HCT116 (cell line): ENCODE data around the gene DHCR24. TPM values are rescaled to one million over a fixed set of nuclear protein-coding genes. Genes with fewer than 3 reads are reported as not detected.

Experiments used
- ATAC-seq: fragments of 200-7000 bp; cut with Tn5 transposase; 2 replicates; pipeline ENCODE4 v1.9.1; 2020; ENCODE audit warnings: mild to moderate bottlenecking, moderate library complexity
- BruUV-seq: library from RNA; stranded (reverse); fragments of 400-500 nt; replicated peaks from 2 replicates; lab custom pipeline; 2021; lab: Mats Ljungman, UMichigan
- CTCF ChIA-PET: fragments of 300-600 bp; sonication (Branson Sonifier 250); formaldehyde crosslinking; loops from one replicate; lab custom pipeline; 2021; ENCODE audit warnings: antibody characterized with exemption; lab: Charles Lee
- POLR2A ChIA-PET: fragments of 300-600, 350-600 bp; sonication (Branson Sonifier 250); formaldehyde crosslinking; loops from one replicate; lab custom pipeline; 2021; ENCODE audit warnings: antibody characterized with exemption; lab: Charles Lee
- RAD21 ChIA-PET, 2 experiments: fragments of 300-600 bp; sonication (Branson Sonifier 250); formaldehyde crosslinking; loops; one replicate each; lab custom pipeline; 2023; ENCODE audit warnings: low total read pairs in 2 of 2; ENCODE audit not compliant: uncharacterized antibody in 2 of 2, unreplicated experiment in 2 of 2, low non-redundant PET in 1 of 2; lab: Charles Lee
- DNase-seq: peaks from one replicate; pipeline ENCODE4 v3.0.0-alpha.2; 2010; ENCODE audit warnings: low read depth, low spot score
- H2AFZ ChIP-seq: fragments of 200-600 bp; shearing (Covaris generic), sonication (generic); 2 replicates; pipeline ENCODE4 v1.6.1; 2017; ENCODE audit warnings: low read depth, mixed run types, mixed read lengths, antibody characterized with exemption, low read length; ENCODE audit not compliant: poor library complexity, severe bottlenecking
- H3K27ac ChIP-seq: 2 replicates; pipeline ENCODE4 v1.5.1; 2012; ENCODE audit warnings: low read depth, low read length
- H3K27me3 ChIP-seq: fragments of 200-600 bp; sonication (generic); 2 replicates; pipeline ENCODE4 v1.6.1; 2016; ENCODE audit warnings: mixed run types, low read length, mixed read lengths; ENCODE audit not compliant: insufficient read depth
- H3K36me3 ChIP-seq, 2 experiments: fragments of 200-500 bp in 1 of 2; fragments of 200-600 bp in 1 of 2; sonication (Bioruptor generic) in 1 of 2; sonication (generic) in 1 of 2; 2 replicates each; pipeline versions ENCODE4 v1.5.1 to v1.6.1; 2014 to 2016; ENCODE audit warnings: low read length in 2 of 2, inconsistent platforms in 1 of 2, mixed read lengths in 1 of 2, mixed run types in 1 of 2; ENCODE audit not compliant: insufficient read depth in 2 of 2, control insufficient read depth in 1 of 2
- H3K4me1 ChIP-seq, 2 experiments: fragments of 200-600 bp in 1 of 2; sonication (generic) in 1 of 2; 2 replicates each; pipeline versions ENCODE4 v1.5.1 to v1.6.1; 2012 to 2017; ENCODE audit warnings: low read length in 2 of 2, inconsistent platforms in 1 of 2, mild to moderate bottlenecking in 1 of 2, mixed read lengths in 1 of 2, mixed run types in 1 of 2, moderate library complexity in 1 of 2; ENCODE audit not compliant: insufficient read depth in 2 of 2, control insufficient read depth in 1 of 2
- H3K4me2 ChIP-seq: fragments of 200-600 bp; sonication (generic); 2 replicates; pipeline ENCODE4 v1.6.1; 2017; ENCODE audit warnings: mixed run types, low read length, mixed read lengths
- H3K4me3 ChIP-seq, 2 experiments: fragments of 200-600 bp in 1 of 2; sonication (generic) in 1 of 2; replicated peaks in 1 of 2; 2 replicates each; pipeline ENCODE4 v1.5.1; 2011 to 2016; ENCODE audit warnings: low read length in 2 of 2, control low read depth in 1 of 2, low read depth in 1 of 2, mild to moderate bottlenecking in 1 of 2, mixed read lengths in 1 of 2, mixed run types in 1 of 2
- H3K79me2 ChIP-seq: fragments of 200-600 bp; sonication (generic); 2 replicates; pipeline ENCODE4 v1.6.1; 2017; ENCODE audit warnings: mild to moderate bottlenecking, mixed run types, low read length, moderate library complexity, mixed read lengths; ENCODE audit not compliant: insufficient read depth
- H3K9ac ChIP-seq: fragments of 200-600 bp; sonication (generic); 2 replicates; pipeline ENCODE4 v1.6.1; 2016; ENCODE audit warnings: low read length, mixed read lengths
- H3K9me2 ChIP-seq: fragments of 200-600 bp; sonication (generic), shearing (Covaris generic); 2 replicates; pipeline ENCODE4 v1.6.1; 2017; ENCODE audit warnings: mixed run types, mild to moderate bottlenecking, moderate library complexity; ENCODE audit not compliant: insufficient read depth
- H3K9me3 ChIP-seq, 2 experiments: fragments of 200-500 bp in 1 of 2; fragments of 200-600 bp in 1 of 2; sonication (Bioruptor generic) in 1 of 2; sonication (generic) in 1 of 2; 2 replicates each; pipeline ENCODE4 v1.6.1; 2014 to 2017; ENCODE audit warnings: low read length in 2 of 2, mixed read lengths in 2 of 2, inconsistent platforms in 1 of 2, low read depth in 1 of 2, mild to moderate bottlenecking in 1 of 2, mixed run types in 1 of 2, moderate library complexity in 1 of 2; ENCODE audit not compliant: control insufficient read depth in 1 of 2, insufficient read depth in 1 of 2
- H4K20me1 ChIP-seq: fragments of 200-600 bp; sonication (generic), shearing (Covaris generic); 2 replicates; pipeline ENCODE4 v1.6.1; 2017; ENCODE audit warnings: mixed run types, mild to moderate bottlenecking, moderate library complexity; ENCODE audit not compliant: insufficient read depth
- CBX3 ChIP-seq: IDR thresholded peaks from 2 replicates; pipeline ENCODE4 v1.6.1; 2012; ENCODE audit warnings: low read depth
- ELF1 ChIP-seq: IDR thresholded peaks from 2 replicates; pipeline ENCODE4 v1.6.1; 2012; ENCODE audit warnings: low read depth, borderline replicate concordance
- EZH2phosphoT487 ChIP-seq: fragments of 200-600 bp; IDR thresholded peaks from 2 replicates; pipeline ENCODE4 v1.6.1; 2018; ENCODE audit warnings: antibody characterized with exemption, borderline replicate concordance
- JUND ChIP-seq: IDR thresholded peaks from 2 replicates; pipeline ENCODE4 v1.6.1; 2012
- POLR2A ChIP-seq: IDR thresholded peaks from 2 replicates; pipeline ENCODE4 v1.7.0; 2011; ENCODE audit warnings: borderline replicate concordance; ENCODE audit not compliant: insufficient read depth, insufficient read length; ENCODE audit errors: extremely low read depth
- POLR2AphosphoS5 ChIP-seq: IDR thresholded peaks from 2 replicates; pipeline ENCODE4 v1.6.1; 2011; ENCODE audit warnings: mild to moderate bottlenecking, low read depth, low read length, moderate library complexity
- RAD21 ChIP-seq: IDR thresholded peaks from 2 replicates; pipeline ENCODE4 v1.6.1; 2012; ENCODE audit warnings: low read depth, mild to moderate bottlenecking
- SIN3A ChIP-seq: IDR thresholded peaks from 2 replicates; pipeline ENCODE4 v1.6.1; 2012; ENCODE audit warnings: low read depth
- SP1 ChIP-seq: IDR thresholded peaks from 2 replicates; pipeline ENCODE4 v1.6.1; 2012; ENCODE audit warnings: low read depth
- SRF ChIP-seq: IDR thresholded peaks from 2 replicates; pipeline ENCODE4 v1.6.1; 2012; ENCODE audit warnings: low read depth
- TCF7L2 ChIP-seq: IDR thresholded peaks from 2 replicates; pipeline ENCODE4 v1.7.0; 2011; ENCODE audit warnings: borderline replicate concordance, inconsistent platforms; ENCODE audit not compliant: insufficient read depth, insufficient read length; ENCODE audit errors: extremely low read depth
- YY1 ChIP-seq: IDR thresholded peaks from 2 replicates; pipeline ENCODE4 v1.6.1; 2011; ENCODE audit warnings: low read length, low read depth, moderate library complexity, mild to moderate bottlenecking; ENCODE audit not compliant: insufficient replicate concordance; ENCODE audit errors: extremely low read depth
- ZNF274 ChIP-seq: fragments of 200-500 bp; sonication (Bioruptor generic); IDR thresholded peaks from 2 replicates; pipeline ENCODE4 v1.6.1; 2014; ENCODE audit warnings: mild to moderate bottlenecking, low read depth, low read length, inconsistent platforms
- intact Hi-C: fragments of 100-400 bp; cut with micrococcal nuclease; formaldehyde crosslinking; loops from 2 replicates; pipeline ENCODE4 v1.10.0; 2022
- total RNA-seq: library from RNA; stranded (reverse); gene quantifications from one replicate; pipeline ENCODE4 v1.2.1, GENCODE V29; 2021; ENCODE audit not compliant: unreplicated experiment
- TF ChIP-seq, protein P1 (sequence below): IDR thresholded peaks from 2 replicates; pipeline ENCODE4 v1.6.1; 2011; ENCODE audit warnings: mild to moderate bottlenecking, low read length, moderate library complexity; ENCODE audit not compliant: insufficient replicate concordance; ENCODE audit errors: extremely low read depth
- TF ChIP-seq, protein P2 (sequence below), 3 experiments: fragments of 200-600 bp in 1 of 3; sonication (generic) in 1 of 3; IDR thresholded peaks in 2 of 3; conservative IDR thresholded peaks in 1 of 3; 2 replicates each; pipeline ENCODE4 v1.5.1; 2012 to 2017; ENCODE audit warnings: low read depth in 2 of 3, low read length in 2 of 3, antibody characterized with exemption in 1 of 3, borderline replicate concordance in 1 of 3, control low read depth in 1 of 3, mild to moderate bottlenecking in 1 of 3, mixed read lengths in 1 of 3, mixed run types in 1 of 3, moderate library complexity in 1 of 3; ENCODE audit not compliant: insufficient read depth in 1 of 3

DHCR24 gene
- total RNA-seq, 1 experiment from 2014 or later = 132 TPM

DNA sequence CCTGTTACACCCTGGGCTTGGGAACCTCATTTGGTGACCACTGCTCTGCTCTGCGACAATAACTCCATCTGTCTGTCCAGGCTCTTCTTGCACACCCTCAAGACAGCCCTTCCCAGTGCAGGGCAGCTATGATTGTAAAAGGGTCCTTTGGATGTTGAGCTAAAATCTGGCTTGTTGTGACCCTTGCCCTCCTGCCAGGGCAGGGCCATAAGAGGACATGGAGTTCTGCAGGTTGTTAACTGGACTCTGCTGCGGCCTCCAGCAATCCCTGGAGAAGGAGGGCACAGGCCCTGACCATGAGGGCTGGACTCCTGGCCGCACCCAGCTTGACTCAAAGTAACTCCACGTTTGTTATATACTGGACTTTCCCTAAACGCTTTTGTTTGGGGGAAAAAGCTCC lies 41.2 kb downstream of the DHCR24 start:
- Histone ChIP-seq H4K20me1 (no peaks in the 10 kb centered on the region), H2AFZ (no peak overlapping the region), H3K36me3 (peaks cover 4 to 9% of the 10 kb centered on the region in 2 experiments; a peak in 3 of 4 replicates), H3K4me3 (no peak overlapping the region), H3K4me1 (no peaks in the 10 kb centered on the region), H3K9ac (no peak overlapping the region), H3K27ac (no peak overlapping the region), H3K27me3 (no peaks in the 10 kb centered on the region), H3K9me2 (no peaks in the 10 kb centered on the region), H3K9me3 (no peaks in the 10 kb centered on the region), H3K79me2 (no peaks in the 10 kb centered on the region), H3K4me2 (no peak overlapping the region)
- no TSS peak for BruUV-seq
- RAD21 ChIA-PET = no interaction called here
- TF ChIP-seq JUND (no peak), SIN3A (no peak), ZNF274 (no peak), ELF1 (no peak), POLR2AphosphoS5 (no peak), YY1 (no peak), SRF (no peak), EZH2phosphoT487 (no peak), POLR2A (no peak)
- no peak for DNase-seq
- intact Hi-C loops = no loop called here
- POLR2A ChIA-PET = no interaction called here
- no peak for ATAC-seq
- CTCF ChIA-PET = no interaction called here

DNA sequence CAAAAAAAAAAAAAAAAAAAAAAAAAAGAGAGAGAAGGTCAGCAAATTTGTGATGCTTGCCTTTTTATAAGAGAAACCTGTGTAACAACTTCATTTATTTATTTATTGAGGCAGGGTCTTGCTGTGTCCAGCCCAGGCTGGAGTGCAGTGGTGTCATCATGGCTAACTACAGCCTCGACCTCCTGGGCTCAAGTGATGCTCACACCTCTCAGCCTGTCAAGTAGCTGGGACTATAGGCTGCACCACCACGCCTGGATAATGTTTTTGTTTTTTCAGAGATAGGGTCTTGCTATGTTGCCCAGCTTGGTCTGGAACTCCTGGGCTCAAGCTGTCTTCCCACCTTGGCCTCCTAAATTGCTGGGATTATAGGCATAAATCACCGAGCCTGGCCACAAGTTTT lies 42.4 kb downstream of the DHCR24 start:
- H3K9me2 ChIP-seq = no peaks in the 10 kb centered on the region
- H4K20me1 ChIP-seq = no peaks in the 10 kb centered on the region
- TF ChIP-seq SP1 (no peak), RAD21 (no peak), CBX3 (no peak), POLR2A (no peak), TCF7L2 (no peak), EZH2phosphoT487 (no peak), JUND (no peak), SIN3A (no peak), POLR2AphosphoS5 (no peak)
- TF ChIP-seq, protein P1, sequence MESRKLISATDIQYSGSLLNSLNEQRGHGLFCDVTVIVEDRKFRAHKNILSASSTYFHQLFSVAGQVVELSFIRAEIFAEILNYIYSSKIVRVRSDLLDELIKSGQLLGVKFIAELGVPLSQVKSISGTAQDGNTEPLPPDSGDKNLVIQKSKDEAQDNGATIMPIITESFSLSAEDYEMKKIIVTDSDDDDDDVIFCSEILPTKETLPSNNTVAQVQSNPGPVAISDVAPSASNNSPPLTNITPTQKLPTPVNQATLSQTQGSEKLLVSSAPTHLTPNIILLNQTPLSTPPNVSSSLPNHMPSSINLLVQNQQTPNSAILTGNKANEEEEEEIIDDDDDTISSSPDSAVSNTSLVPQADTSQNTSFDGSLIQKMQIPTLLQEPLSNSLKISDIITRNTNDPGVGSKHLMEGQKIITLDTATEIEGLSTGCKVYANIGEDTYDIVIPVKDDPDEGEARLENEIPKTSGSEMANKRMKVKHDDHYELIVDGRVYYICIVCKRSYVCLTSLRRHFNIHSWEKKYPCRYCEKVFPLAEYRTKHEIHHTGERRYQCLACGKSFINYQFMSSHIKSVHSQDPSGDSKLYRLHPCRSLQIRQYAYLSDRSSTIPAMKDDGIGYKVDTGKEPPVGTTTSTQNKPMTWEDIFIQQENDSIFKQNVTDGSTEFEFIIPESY = no peak
- TF ChIP-seq, protein P2, sequence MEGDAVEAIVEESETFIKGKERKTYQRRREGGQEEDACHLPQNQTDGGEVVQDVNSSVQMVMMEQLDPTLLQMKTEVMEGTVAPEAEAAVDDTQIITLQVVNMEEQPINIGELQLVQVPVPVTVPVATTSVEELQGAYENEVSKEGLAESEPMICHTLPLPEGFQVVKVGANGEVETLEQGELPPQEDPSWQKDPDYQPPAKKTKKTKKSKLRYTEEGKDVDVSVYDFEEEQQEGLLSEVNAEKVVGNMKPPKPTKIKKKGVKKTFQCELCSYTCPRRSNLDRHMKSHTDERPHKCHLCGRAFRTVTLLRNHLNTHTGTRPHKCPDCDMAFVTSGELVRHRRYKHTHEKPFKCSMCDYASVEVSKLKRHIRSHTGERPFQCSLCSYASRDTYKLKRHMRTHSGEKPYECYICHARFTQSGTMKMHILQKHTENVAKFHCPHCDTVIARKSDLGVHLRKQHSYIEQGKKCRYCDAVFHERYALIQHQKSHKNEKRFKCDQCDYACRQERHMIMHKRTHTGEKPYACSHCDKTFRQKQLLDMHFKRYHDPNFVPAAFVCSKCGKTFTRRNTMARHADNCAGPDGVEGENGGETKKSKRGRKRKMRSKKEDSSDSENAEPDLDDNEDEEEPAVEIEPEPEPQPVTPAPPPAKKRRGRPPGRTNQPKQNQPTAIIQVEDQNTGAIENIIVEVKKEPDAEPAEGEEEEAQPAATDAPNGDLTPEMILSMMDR (IDR thresholded peaks at IDR 0.05 in 2 of 3, conservative IDR thresholded peaks at IDR 0.05 in 1 of 3; ENCODE audit: borderline replicate concordance in 1 of 3, insufficient read depth in 1 of 3, low read depth in 2 of 3, low read length in 2 of 3) = no peak
- no peak overlapping the region for H2AFZ ChIP-seq
- no peaks in the 10 kb centered on the region for H3K4me1 ChIP-seq
- H3K79me2 ChIP-seq = no peaks in the 10 kb centered on the region
- RAD21 ChIA-PET = no interaction called here
- no peak for ATAC-seq
- H3K36me3 ChIP-seq = 0 out of 4 replicates have a peak, but pooled peaks cover 0 to 1% of the 10 kb centered on the region in 2 experiments
- POLR2A ChIA-PET = no interaction called here
- no peak overlapping the region for H3K9ac ChIP-seq
- CTCF ChIA-PET = no interaction called here
- intact Hi-C loops = no loop called here
- no peaks in the 10 kb centered on the region for H3K9me3 ChIP-seq
- no peak for DNase-seq
- no peak overlapping the region for H3K4me3 ChIP-seq
- no peak overlapping the region for H3K4me2 ChIP-seq
- no peaks in the 10 kb centered on the region for H3K27me3 ChIP-seq
- BruUV-seq = no TSS peak
- no peak overlapping the region for H3K27ac ChIP-seq
